ENCODE measurements around the gene ASCL5. TPM values are rescaled to one million over a fixed set of nuclear protein-coding genes. Genes with fewer than 3 reads are reported as not detected.

The ASCL5 gene
- polyA plus RNA-seq, 3 donors, result not detected

GRCh38 chr1:201123866-201124265 is 3.1 kb downstream of the ASCL5 start:
- no peak overlapping the region for H2AFZ ChIP-seq (ENCODE audit: insufficient read depth, low read depth, low read length, poor library complexity, severe bottlenecking)
- intact Hi-C loops (cut with micrococcal nuclease), result no loop called here
- no peak overlapping the region for H3K4me3 ChIP-seq (replicated peaks in 1 of 3; ENCODE audit: low read depth in 2 of 3, low read length in 3 of 3)
- WGBS (ENCODE audit: insufficient coverage), result 75% methylated on average over 1 of the region's 1 CpG
- H3K4me2 ChIP-seq (replicated peaks; ENCODE audit: extremely low read depth, low read length, poor library complexity, severe bottlenecking), result no peak overlapping the region
- no peak for DNase-seq
- H3K36me3 Mint-ChIP-seq, result no peaks in the 10 kb centered on the region
- no peaks in the 10 kb centered on the region for H3K9me3 Mint-ChIP-seq
- peaks cover 8 to 13% (median 9%) of the 10 kb centered on the region in 3 donors for H3K27me3 Mint-ChIP-seq (ENCODE audit: low read depth in 3 of 3)
- no peak overlapping the region for H3K4me3 Mint-ChIP-seq
- no peaks in the 10 kb centered on the region for H3K4me1 ChIP-seq (ENCODE audit: control insufficient read depth in 1 of 2, insufficient read depth in 2 of 2, low read length in 2 of 2)
- no peak overlapping the region for H3K27ac Mint-ChIP-seq
- no peaks in the 10 kb centered on the region for H3K9me3 ChIP-seq (replicated peaks in 1 of 2; ENCODE audit: control insufficient read depth in 1 of 2, insufficient read depth in 1 of 2, low read length in 2 of 2)
- TF ChIP-seq CTCF (IDR thresholded peaks at IDR 0.05), result no peak
- H3K9ac ChIP-seq (ENCODE audit: insufficient read depth, low read length, poor library complexity, severe bottlenecking), result no peak overlapping the region
- no peaks in the 10 kb centered on the region for H3K36me3 ChIP-seq (replicated peaks in 1 of 2; ENCODE audit: control insufficient read depth in 1 of 2, insufficient read depth in 2 of 2, low read length in 2 of 2)
- H4K20me1 ChIP-seq (ENCODE audit: insufficient read depth, low read length), result no peaks in the 10 kb centered on the region
- no peak overlapping the region for H3K27ac ChIP-seq (ENCODE audit: low read depth in 1 of 2, low read length in 2 of 2)
- H3K79me2 ChIP-seq (ENCODE audit: insufficient read depth, low read length), result no peaks in the 10 kb centered on the region
- peaks cover 3 to 4% of the 10 kb centered on the region in 2 donors for H3K27me3 ChIP-seq (ENCODE audit: control insufficient read depth in 2 of 2, insufficient read depth in 2 of 2, low read length in 2 of 2)
- H3K4me1 Mint-ChIP-seq, result peaks cover 2% of the 10 kb centered on the region

GRCh38 chr1:201122321-201122957 is 4.5 kb downstream of the ASCL5 start:
- no peak for TF ChIP-seq CTCF (IDR thresholded peaks at IDR 0.05)
- Histone ChIP-seq H3K36me3 (replicated peaks in 1 of 2; ENCODE audit: control insufficient read depth in 1 of 2, insufficient read depth in 2 of 2, low read length in 2 of 2) (no peaks in the 10 kb centered on the region), H3K9me3 (replicated peaks in 1 of 2; ENCODE audit: control insufficient read depth in 1 of 2, insufficient read depth in 1 of 2, low read length in 2 of 2) (no peaks in the 10 kb centered on the region), H3K79me2 (ENCODE audit: insufficient read depth, low read length) (no peaks in the 10 kb centered on the region), H2AFZ (ENCODE audit: insufficient read depth, low read depth, low read length, poor library complexity, severe bottlenecking) (no peak overlapping the region), H3K4me2 (replicated peaks; ENCODE audit: extremely low read depth, low read length, poor library complexity, severe bottlenecking) (no peak overlapping the region), H3K27me3 (ENCODE audit: control insufficient read depth in 2 of 2, insufficient read depth in 2 of 2, low read length in 2 of 2) (peaks cover 3 to 6% of the 10 kb centered on the region in 2 donors), H3K27ac (ENCODE audit: low read depth in 1 of 2, low read length in 2 of 2) (no peak overlapping the region), H3K4me3 (replicated peaks in 1 of 3; ENCODE audit: low read depth in 2 of 3, low read length in 3 of 3) (no peak overlapping the region), H4K20me1 (ENCODE audit: insufficient read depth, low read length) (no peaks in the 10 kb centered on the region), H3K9ac (ENCODE audit: insufficient read depth, low read length, poor library complexity, severe bottlenecking) (no peak overlapping the region), H3K4me1 (ENCODE audit: control insufficient read depth in 1 of 2, insufficient read depth in 2 of 2, low read length in 2 of 2) (no peaks in the 10 kb centered on the region)
- DNase-seq, result no peak
- peaks cover 16 to 18% (median 17%) of the 10 kb centered on the region in 3 donors for H3K27me3 Mint-ChIP-seq (ENCODE audit: low read depth in 3 of 3)
- intact Hi-C loops (cut with micrococcal nuclease), result no loop called here
- peaks cover 0 to 3% (median 0%) of the 10 kb centered on the region in 7 donors for H3K9me3 Mint-ChIP-seq
- no peak overlapping the region for H3K4me3 Mint-ChIP-seq
- H3K36me3 Mint-ChIP-seq, result no peaks in the 10 kb centered on the region
- H3K27ac Mint-ChIP-seq, result no peak overlapping the region
- WGBS (ENCODE audit: insufficient coverage), result 97% methylated on average over 3 of the region's 10 CpGs
- peaks cover 2% of the 10 kb centered on the region for H3K4me1 Mint-ChIP-seq

Measured in CD14-positive monocyte (primary cell).